ENCODE data around the gene AAMDC.

The AAMDC gene

GRCh38 chr11:77820565-77821348, at the start of gene AAMDC, which contains the start of gene RSF1:
AAMDC (plus strand) TSS chr11:77821144; CDS start chr11:77842497, 21,353 bp downstream.
RSF1 (minus strand) TSS chr11:77820722; CDS start chr11:77820714, 8 bp downstream.
- TF ChIP-seq CTCF (IDR thresholded peaks at IDR 0.05; ENCODE audit: insufficient read depth, missing control alignments), result peak; percentile 57
- DNase-seq (ENCODE audit: insufficient read length, low spot score) (peak; percentile 80), FAIRE-seq (no peak)

- TF ChIP-seq CTCF (IDR thresholded peaks at IDR 0.05; ENCODE audit: insufficient read depth, missing control alignments), result no peak
- FAIRE-seq (no peak), DNase-seq (ENCODE audit: insufficient read length, low spot score) (no peak)
Observed at GRCh38 chr11:77775936-77776335, 45.0 kb upstream of the AAMDC start.

GRCh38 chr11:77776455-77776854, 44.5 kb upstream of the AAMDC start:
- peak; percentile 43 for TF ChIP-seq CTCF (IDR thresholded peaks at IDR 0.05; ENCODE audit: insufficient read depth, missing control alignments)
- peak; percentile 16 for FAIRE-seq
- no peak for DNase-seq (ENCODE audit: insufficient read length, low spot score)

- TF ChIP-seq CTCF (IDR thresholded peaks at IDR 0.05; ENCODE audit: insufficient read depth, missing control alignments), result no peak
Observed at GRCh38 chr11:77778118-77778517, 42.8 kb upstream of the AAMDC start.

GRCh38 chr11:77778549-77778948, 42.4 kb upstream of the AAMDC start:
- DNase-seq (ENCODE audit: insufficient read length, low spot score) (no peak), FAIRE-seq (no peak)
- no peak for TF ChIP-seq CTCF (IDR thresholded peaks at IDR 0.05; ENCODE audit: insufficient read depth, missing control alignments)

More at GRCh38 chr11:77778118-77778517, 42.8 kb upstream of the AAMDC start:
- no peak for FAIRE-seq
- no peak for DNase-seq (ENCODE audit: insufficient read length, low spot score)

- DNase-seq (ENCODE audit: insufficient read length, low spot score) (no peak), FAIRE-seq (no peak)
- no peak for TF ChIP-seq CTCF (IDR thresholded peaks at IDR 0.05; ENCODE audit: insufficient read depth, missing control alignments)
Observed at GRCh38 chr11:77779935-77780334, 41.0 kb upstream of the AAMDC start.

- TF ChIP-seq CTCF (IDR thresholded peaks at IDR 0.05; ENCODE audit: insufficient read depth, missing control alignments), result no peak
- FAIRE-seq (no peak), DNase-seq (ENCODE audit: insufficient read length, low spot score) (no peak)
Observed at GRCh38 chr11:77783025-77783424, 37.9 kb upstream of the AAMDC start.

Measured in D721Med (cell line).